ENCODE data around the gene GRK2. TPM values are rescaled to one million over a fixed set of nuclear protein-coding genes. Genes with fewer than 3 reads are reported as not detected.

The GRK2 gene
- total and polyA plus RNA-seq, 12 donors, result 34.2 to 65.0 (median 45.5) TPM

GRCh38 chr11:67295846-67296245 lies 29.6 kb downstream of the GRK2 start:
- DNase-seq (no peak), ATAC-seq (no peak)
- H3K9me3 ChIP-seq, result peaks cover 0 to 17% (median 0%) of the 10 kb centered on the region in 11 donors
- H3K4me3 ChIP-seq, result no peak overlapping the region
- no peak overlapping the region for H3K27ac ChIP-seq
- H3K27me3 ChIP-seq, result no peaks in the 10 kb centered on the region
- intact Hi-C loops (cut with DNase I), result no loop called here
- WGBS, 2 donors, result 95 to 97% methylated on average over 1 of the region's 1 CpG
- TF ChIP-seq CTCF (IDR thresholded peaks at IDR 0.05), result no peak
- H3K4me1 ChIP-seq, result peaks cover 0 to 31% (median 7%) of the 10 kb centered on the region in 9 donors
- H3K36me3 ChIP-seq, result peaks cover 0 to 100% (median 26%) of the 10 kb centered on the region in 9 donors

- H3K36me3 ChIP-seq, result peaks cover 0 to 85% (median 22%) of the 10 kb centered on the region in 9 donors
These were observed 32.5 kb downstream of the GRK2 start for GRCh38 chr11:67298786-67299185.

GRCh38 chr11:67299471-67300191 lies 33.4 kb downstream of the GRK2 start:
- ATAC-seq (no peak), DNase-seq (no peak)
- intact Hi-C loops (cut with DNase I), result loop anchor here in 2 of 10 donors (5.0 kb wide), 1 partner anchor 32 kb away; the partner anchor contains the start of gene GRK2 (in 2 of the 2)
- no peaks in the 10 kb centered on the region for H3K27me3 ChIP-seq
- no peak overlapping the region for H3K27ac ChIP-seq
- peaks cover 10 to 32% (median 26%) of the 10 kb centered on the region in 9 donors for H3K4me1 ChIP-seq
- no peak overlapping the region for H3K4me3 ChIP-seq
- peaks cover 0 to 17% (median 0%) of the 10 kb centered on the region in 11 donors for H3K9me3 ChIP-seq
- peaks cover 0 to 77% (median 20%) of the 10 kb centered on the region in 9 donors for H3K36me3 ChIP-seq
- no peak for TF ChIP-seq CTCF (IDR thresholded peaks at IDR 0.05)
- whole genome bisulfite sequencing, 2 donors, result 95 to 96% methylated on average over 29 of the region's 29 CpGs

More at GRCh38 chr11:67298786-67299185, 32.5 kb downstream of the GRK2 start:
- Histone ChIP-seq H3K4me1 (peaks cover 6 to 26% (median 18%) of the 10 kb centered on the region in 9 donors), H3K4me3 (no peak overlapping the region), H3K27ac (no peak overlapping the region), H3K27me3 (no peaks in the 10 kb centered on the region), H3K9me3 (peaks cover 0 to 17% (median 0%) of the 10 kb centered on the region in 11 donors)
- no peak for TF ChIP-seq CTCF (IDR thresholded peaks at IDR 0.05)
- 95 to 98% methylated on average over 7 of the region's 7 CpGs for WGBS, 2 donors
- intact Hi-C loops (cut with DNase I), result no loop called here
- ATAC-seq (no peak), DNase-seq (no peak)

- TF ChIP-seq CTCF (IDR thresholded peaks at IDR 0.05), result no peak
- 95 to 97% methylated on average over 13 of the region's 13 CpGs for WGBS, 2 donors
- Histone ChIP-seq H3K4me1 (peaks cover 10 to 35% (median 29%) of the 10 kb centered on the region in 9 donors), H3K36me3 (peaks cover 0 to 70% (median 13%) of the 10 kb centered on the region in 9 donors), H3K27me3 (no peaks in the 10 kb centered on the region), H3K9me3 (peaks cover 0 to 13% (median 0%) of the 10 kb centered on the region in 11 donors), H3K27ac (no peak overlapping the region), H3K4me3 (no peak overlapping the region)
- DNase-seq (no peak), ATAC-seq (no peak)
- intact Hi-C loops (cut with DNase I), result loop anchor here in 2 of 10 donors (5.0 kb wide), 1 partner anchor 33 kb away; the partner anchor contains the start of gene GRK2 (in 2 of the 2)
These were observed 34.0 kb downstream of the GRK2 start for GRCh38 chr11:67300256-67300755.
